Stimulated activated CD4-positive, alpha-beta T cell treated with anti-CD3 and anti-CD28 coated beads, Interleukin-1b, Interleukin-23, amount 100 ng/mL, for 1 hour (primary cell): ENCODE measurements around the gene DLEU7.

ENCODE experiments used
- DNase-seq, 2 donors: peaks; one replicate each; pipeline ENCODE4 v3.0.0-alpha.2; 2020; ENCODE audit warnings: low read depth in 2 of 2

The DLEU7 gene

GRCh38 chr13:50793026-50793425, 50.5 kb downstream of the DLEU7 start:
- DNase-seq = no peak

- no peak for DNase-seq
These were observed 54.8 kb downstream of the DLEU7 start for GRCh38 chr13:50788551-50789210.

GRCh38 chr13:50787316-50788195, 55.9 kb downstream of the DLEU7 start:
- DNase-seq = no peak

- DNase-seq = no peak
These were observed 59.7 kb downstream of the DLEU7 start for GRCh38 chr13:50783717-50784290.

GRCh38 chr13:50783066-50783465, 60.4 kb downstream of the DLEU7 start:
- DNase-seq = no peak

GRCh38 chr13:50780201-50781015, 63.1 kb downstream of the DLEU7 start:
- DNase-seq = no peak

- DNase-seq = no peak
These were observed 63.9 kb downstream of the DLEU7 start for GRCh38 chr13:50779443-50780200.
